Amygdala (tissue), 56 donors: ENCODE measurements around the gene KRT222.
A peak's percentile ranks its signal among the peaks of the same experiment; 100 is the strongest.

Experiments
- DNase-seq, 56 donors: peaks; one replicate each; lab custom pipeline; 2025; lab: John Stamatoyannopoulos, UW

Gene KRT222

DNA sequence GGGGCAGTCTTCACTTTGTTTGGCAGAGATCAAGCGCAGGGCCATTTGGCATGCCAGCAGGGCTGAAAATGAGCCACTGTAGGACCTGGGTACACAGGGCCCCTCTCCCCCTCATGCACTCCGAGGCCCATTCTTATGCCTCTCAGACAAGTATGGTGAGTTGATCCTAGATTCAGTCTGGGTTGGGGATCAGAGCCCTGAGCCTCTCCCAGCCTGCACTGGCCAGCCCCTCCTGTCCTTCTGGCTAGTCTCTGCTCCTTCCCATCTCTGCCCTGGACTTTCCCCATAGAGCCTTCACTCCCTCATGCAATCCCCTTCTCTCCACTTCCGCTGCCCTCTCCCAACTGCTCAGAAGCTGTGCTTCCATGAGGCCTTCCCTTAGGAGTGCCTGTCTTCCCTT lies 48.4 kb downstream of the KRT222 start:
- DNase-seq, result no peak

DNA sequence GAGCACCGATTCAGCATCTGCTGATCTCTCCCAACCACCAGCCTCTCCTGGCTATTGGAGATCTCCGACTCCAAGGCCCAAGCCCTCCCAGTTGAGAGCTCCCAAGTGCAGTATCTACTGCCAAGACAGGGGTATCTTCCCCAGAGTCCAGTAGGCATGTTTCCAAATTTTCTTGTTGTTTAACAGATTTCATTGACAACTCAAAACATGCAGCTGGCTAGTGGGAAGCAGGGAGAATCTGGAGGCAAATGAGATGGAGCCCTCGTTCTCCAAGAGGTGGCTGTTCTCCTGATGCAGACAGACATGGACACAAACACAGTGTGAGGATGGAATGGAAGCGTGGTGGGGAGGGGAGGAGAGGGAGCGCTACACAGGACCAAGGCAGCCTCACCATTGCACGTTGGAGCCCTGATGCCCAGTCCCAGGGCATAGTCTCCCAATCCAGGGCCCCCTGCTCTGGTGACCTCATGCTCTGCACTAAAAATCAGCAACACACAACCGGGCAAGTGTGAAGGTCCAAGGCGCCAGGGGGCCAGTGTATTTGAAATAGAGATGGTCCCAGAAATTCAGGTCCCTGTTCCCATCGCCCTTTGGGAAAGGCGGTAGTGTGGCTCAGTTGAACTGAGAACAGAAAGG lies 49.0 kb downstream of the KRT222 start:
- no peak for DNase-seq

- DNase-seq, result no peak
These were observed 49.7 kb downstream of the KRT222 start for GRCh38 chr17:40615068-40615840.

GRCh38 chr17:40614431-40615067 lies 50.4 kb downstream of the KRT222 start:
- DNase-seq, result no peak

DNA sequence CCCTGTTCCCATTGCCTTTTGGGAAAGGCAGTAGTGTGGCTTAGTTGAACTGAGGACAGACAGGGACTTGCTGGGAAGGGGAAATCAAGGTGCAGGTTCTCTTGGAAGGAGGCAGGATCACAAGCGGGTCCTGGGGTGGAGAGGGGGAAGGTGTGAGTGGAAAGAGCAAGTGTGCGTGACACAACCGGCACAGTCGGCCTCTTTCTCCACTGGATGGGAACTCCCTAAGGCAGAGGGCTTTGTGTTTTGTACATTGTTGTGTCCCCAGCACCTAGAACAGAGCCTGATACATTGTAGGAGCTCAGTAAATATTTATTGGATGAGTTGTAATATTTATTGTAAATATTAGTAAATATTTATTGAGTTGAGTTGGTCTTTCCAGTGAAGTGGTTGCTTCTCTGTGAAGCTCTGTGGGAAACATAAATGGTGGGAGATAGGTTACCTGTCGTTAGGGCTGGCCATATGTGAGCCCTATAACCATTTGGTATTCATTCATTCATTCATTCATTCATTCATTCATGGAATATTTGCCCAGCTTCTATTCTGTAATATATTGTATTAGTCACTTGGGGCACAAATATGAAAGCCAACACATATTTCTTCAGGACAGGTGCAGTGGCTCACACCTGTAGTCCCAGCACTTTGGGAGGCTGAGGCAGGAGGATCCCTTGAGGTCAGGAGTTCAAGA lies 51.4 kb downstream of the KRT222 start:
- DNase-seq, result no peak

GRCh38 chr17:40612599-40613244 lies 52.3 kb downstream of the KRT222 start:
- peak in 35 of 56 donors; percentile 7 to 82 (median 45) for DNase-seq

DNA sequence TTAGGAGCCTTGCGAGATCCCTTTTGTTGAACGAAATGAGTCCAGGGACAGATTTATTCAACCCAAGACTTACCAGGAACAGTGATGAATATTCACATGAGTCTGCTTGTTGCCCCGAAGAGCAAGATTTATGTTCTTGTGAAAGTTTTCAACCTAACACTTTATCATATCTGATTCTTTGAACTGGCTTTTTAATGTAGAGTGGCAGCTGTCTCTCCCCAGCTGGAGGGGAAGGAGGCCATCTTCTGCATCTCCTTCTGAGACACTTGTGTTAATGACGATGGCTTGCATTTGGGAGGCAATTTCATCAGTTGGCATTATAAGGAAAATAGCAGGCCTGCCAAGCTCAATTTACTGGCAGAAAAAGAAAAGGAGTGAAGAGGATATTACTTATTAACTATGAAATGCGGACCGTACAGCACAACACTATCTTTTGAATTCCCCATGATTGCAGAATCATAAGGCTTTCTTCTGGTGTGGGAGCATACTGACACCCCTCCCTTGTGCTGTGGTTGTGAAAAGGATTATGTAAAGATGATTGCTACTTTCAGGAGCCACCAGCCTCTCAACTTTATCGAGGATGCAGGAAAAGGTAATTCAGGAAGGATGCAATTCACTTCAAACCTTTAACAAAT lies 53.0 kb downstream of the KRT222 start:
- no peak for DNase-seq

DNA sequence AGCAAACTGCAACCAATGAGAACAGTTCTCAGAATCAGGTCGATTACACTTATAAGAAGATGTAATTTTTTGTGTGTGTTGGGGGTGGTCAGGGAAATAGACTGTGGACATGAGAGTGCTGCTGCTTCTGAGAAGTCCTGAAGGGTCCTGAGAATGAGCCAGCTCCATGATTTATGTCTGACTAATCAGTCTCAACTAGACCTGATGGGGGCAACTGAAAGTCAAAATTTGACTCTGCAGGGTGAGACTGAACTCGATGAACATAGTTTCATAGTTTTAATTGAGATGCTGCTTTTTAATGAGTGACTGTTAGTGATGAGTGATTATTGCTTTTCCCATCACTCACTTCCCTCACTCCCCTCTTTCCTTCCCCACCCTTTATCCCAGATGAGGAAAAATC lies 54.6 kb downstream of the KRT222 start:
- DNase-seq, result no peak

GRCh38 chr17:40608061-40608581 lies 56.9 kb downstream of the KRT222 start:
- no peak for DNase-seq

- no peak for DNase-seq
These were observed 57.3 kb downstream of the KRT222 start for GRCh38 chr17:40607641-40608040.

- DNase-seq, result no peak
These were observed 58.2 kb downstream of the KRT222 start for GRCh38 chr17:40606548-40607353.

DNA sequence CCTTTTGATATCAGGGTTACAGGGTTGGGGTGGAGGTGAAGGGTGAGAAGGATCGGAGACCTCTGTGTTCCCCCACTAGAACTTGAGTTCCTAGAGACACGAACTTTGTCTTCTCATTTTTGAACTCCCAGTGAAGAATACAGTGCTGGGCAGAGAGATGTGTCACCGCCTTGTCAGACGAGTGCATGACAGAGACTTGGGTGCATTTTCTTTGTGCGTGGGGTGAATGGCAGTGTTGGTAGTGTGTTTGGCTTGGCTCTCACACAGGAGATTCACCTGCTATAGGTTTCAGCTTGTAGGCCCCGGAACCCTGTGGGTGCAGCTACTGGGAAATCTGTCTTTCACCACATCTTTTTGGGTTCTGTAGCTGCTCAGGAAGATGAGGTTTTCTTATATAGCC lies 59.7 kb downstream of the KRT222 start:
- DNase-seq, result no peak
